Glomerular visceral epithelial cell (primary cell): ENCODE results near the gene CCDC78.

Source experiments
- DNase-seq: peaks from one replicate; pipeline ENCODE4 v3.0.0-alpha.2; 2016; ENCODE audit errors: extremely low spot score

The CCDC78 gene

DNA sequence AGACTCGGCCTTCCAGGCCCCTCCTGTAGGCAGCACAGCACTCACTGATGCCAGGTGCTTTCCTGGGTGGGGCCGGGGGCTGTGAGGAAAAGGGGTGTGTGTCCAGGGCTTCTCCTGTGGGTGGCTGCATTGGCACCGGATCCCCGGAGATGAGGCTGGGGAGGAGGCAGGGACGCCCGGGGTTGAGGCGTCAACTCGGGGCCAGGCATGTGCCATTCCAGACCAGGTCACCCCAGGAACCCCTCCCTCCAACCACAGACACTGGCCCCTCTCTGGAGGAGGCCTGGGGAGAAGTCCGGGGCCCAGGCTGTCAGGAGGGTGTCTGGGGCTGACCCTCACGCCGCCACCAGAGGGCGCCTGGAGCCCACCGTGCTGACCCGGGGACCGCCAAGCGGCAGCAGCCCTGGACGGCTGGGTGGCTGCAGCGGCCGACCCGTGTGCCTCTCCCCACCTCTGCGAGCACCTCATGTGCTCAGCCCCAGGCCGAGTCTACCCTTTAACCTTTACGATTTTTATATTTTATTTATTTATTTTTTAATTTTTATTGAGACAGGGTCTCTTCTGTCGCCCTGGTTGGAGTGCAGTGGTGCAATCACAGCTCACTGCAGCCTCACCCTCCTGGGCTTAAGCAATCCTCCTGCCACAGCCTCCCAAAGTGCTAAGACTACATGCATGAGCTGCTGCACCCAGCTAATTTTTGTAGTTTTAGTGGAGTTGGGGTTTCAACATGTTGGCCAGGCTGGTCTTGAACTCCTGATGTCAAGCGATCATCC lies 14.5 kb downstream of the CCDC78 start:
- DNase-seq: peak; percentile 75

DNA sequence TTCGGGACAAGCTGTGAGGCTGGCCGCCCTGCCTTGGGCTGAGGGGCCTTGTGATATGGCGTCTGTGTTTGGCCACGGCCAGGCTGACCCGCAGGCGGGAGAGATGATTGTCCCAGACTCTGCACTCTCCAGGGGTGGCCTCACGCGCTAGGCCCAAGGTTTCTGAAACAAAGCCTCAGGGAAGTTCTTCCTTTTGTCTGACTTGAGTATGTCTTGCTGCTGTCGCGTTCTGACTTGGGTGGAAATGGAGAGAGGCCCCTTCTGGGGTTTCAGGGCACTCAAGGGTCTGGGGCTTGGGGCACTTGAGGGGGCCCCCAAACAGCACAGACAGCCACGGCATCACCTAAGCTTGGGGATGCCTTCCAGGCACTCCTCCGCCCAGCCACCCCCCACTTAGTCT lies 15.2 kb downstream of the CCDC78 start:
- no peak for DNase-seq

DNA sequence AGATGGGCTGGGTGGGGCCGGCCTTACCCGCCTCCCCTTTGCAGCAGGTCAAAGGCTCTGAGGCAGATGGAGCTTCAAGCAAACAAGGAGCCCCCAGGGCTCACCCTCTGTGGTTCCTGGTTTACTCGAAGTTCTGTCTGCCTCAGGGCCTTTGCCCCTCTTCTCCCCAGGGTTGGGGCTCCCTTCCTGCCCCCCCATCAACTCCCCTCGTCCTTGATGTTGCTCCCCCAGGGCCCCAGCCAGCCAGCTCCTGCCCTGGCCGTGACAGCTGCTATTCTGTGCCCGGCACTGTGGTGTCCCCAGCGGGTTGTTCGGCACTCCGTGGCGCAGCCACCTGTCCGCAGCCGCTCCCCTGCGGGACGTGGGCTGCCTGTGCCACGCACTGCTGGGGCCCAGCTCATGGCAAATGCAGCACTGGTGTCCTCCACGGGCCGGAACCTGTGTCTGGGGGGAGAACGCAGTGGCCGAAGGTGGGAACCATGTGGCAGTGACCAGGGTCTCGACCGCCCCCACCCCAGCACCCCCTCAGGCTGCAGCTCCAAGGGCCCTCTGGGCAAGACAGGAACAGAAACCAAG lies 15.7 kb downstream of the CCDC78 start:
- DNase-seq: no peak

DNA sequence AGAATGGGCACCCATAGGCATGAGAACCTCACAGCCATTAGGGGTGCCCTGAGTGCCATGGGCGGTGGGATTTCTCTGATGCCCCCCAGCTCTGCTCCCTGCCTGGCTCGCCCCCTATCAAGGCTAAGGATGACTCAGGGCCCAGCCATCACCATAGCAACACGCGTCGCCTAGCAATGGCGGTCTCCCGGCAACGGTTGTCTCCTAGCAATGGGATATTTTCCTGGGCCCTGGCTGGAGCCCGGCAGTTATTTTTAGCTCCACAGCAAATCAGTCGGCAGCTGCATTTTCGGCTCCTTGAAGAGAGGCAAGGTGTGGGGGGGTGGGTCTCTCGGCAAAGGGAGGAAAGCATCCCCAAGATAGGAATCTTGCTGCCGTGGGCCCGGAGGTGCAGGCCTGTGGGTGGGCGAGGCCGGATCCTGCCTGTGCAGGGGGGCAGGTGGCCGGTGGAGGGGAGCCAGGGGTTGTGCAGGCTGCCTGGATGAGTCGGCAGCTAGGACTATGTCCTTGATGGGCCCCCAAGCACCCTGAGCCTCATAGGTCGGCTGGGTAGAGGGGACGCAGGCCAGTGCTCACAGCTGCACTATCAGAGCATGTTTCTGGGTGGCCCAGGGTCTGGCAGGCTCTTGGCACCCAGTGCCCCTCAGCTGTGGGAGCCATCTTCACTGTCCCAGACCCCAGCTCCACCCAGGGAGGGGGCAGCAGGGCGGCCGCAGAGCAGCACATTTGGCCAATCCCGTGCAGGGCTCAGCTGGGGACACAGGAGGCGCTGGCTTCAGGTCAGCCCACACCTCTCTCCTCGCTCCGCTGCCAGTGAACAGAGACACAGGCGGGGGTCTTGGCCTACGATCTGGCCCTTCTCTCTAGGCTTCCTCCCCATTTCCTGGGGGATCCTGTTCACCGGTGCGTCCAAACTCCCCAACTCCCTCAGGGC lies 16.4 kb downstream of the CCDC78 start:
- peak; percentile 70 for DNase-seq

DNA sequence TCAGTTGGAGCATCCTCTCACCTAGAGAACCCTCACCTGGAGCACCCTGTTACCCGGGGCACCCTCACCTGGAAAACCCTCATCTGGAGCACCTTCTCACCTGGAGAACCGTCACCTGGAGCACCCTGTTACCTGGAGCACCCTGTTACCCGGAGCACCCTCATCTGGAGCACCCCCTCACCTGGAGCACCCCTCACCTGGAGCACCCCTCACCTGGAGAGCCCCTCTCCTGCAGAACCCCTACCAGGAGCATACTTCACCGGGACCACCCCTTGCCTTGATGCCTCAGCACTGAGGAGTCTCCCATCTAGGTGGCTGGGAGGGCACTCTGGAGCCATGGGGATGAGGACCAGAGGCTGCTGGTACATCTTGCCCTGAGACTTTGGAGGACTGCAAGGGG lies 17.3 kb downstream of the CCDC78 start:
- no peak for DNase-seq

DNA sequence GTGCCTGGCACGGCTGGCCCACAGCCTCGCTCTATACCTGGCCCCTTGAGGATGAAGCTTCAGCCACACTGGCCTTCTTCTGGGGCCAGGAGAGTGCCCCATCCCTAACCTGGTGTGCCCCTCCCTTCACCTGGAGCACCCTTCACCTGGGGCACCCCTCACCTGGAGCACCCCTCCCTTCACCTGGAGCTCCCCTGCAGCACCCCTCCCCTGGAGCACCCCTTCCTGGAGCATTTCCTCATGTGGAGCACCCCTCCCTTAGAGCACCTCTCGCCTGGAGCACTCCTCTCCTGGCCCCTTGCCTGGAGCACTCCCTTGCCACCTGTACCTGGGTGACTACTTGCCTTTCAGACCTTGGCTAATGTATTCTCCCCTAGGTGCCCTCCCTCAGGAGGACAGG lies 18.2 kb downstream of the CCDC78 start:
- DNase-seq: no peak

DNA sequence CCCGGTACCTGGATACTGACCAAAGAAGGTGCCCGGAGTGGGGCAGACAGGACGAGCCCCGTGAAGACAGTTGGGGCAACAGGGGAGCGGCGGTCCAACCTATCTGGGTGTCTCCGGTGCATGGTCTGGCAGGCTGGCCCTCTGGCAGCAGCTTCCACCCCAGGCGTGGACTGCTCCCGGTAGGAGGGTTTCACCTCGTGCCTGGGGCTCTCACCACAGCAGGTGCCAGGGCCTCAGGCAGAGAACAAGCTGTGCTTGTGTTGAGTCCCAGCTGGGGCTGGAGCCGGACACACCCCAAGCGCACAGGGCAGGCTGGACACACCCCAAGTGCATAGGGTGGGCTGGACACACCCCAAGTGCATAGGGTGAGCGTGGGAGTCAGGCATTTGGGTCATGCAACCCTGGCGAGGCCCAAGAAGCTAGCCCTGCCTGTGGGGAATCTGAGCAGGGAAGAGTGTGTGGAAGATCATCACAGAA lies 19.1 kb downstream of the CCDC78 start:
- no peak for DNase-seq

DNA sequence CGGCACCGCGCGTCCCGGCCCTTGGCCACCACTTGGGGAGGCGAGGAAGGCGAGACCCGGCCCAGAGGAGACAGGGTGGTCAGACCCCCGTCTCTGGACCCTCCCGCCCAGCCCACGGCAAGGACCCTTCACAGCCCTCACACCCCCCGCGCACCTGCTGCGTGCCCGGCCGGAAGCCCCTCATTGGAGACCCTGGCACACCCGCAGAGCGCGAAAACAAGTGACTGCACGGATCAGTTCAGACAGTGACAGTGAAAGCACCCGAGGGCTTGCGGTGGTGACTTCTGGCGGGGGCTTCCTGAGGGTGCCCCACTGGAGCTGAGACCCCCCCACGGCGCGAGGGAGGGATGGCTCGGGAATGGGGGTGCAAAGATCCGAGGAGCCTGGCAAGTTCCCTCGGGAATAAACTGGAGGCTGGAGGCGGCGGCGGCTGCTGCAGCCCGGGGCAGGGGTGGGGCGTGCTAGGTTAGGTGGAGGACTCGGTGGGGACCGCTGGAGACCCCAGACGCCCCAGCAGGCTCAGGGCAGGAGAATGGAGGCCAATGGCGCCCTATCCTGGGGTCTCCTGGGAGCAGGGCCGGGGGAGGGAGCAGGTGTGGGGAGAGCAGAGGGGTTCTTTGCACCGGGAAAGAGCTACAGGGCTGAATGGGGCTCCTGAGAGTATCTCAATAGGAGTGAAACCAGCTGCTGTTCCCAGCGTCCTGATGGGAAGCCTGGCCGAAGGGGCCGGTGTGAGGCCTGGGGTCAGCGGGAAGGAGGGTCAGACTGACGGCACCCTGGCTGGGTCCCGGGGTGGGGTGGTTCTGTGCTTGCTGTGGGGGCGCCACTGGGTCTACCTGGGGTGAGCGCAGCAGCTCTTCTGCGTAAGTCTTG lies 19.8 kb downstream of the CCDC78 start:
- no peak for DNase-seq

DNA sequence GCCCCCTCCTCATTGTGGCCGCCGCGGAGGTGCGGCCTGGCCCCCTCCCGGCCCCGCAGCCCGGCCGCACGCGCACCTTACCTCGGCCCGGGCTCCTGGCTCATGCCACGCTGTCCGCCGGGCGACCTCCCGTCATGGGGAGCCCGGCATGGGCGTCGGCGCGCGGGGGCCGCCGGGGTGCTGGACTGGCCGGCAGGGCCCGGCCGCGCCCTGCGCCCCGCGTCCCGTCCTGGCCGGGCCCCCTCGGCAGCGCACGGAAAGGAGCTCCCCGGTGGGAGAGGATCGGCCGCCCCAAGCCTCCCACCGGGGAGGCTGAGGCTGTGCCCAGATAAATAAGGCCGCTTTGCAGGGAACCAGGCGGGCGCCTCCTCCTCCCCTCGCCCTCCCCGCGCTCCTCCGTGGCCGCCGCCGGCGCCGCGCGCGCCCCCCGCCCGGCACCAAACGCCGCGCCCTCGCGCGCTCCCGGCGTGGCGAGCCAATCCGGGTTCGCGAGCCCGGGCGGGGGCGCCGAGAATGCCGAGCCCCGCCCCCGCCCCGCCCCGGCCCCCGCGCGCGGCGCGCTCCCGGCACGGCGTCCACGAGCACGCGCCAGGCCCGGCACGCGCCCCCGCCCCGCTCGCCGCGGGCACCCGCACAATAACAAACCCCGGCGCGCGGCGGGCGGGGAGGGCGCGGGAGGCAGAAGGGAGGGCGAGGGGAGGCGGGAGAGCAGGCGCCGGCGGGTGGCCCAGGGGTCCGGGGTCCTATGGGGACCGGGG lies 20.6 kb downstream of the CCDC78 start, which contains the start of gene FBXL16:
FBXL16 (minus strand) TSS at position 371 of the 758 bp plus-strand sequence. CDS start 8,396 bp downstream, outside the sequence.
- DNase-seq: no peak

DNA sequence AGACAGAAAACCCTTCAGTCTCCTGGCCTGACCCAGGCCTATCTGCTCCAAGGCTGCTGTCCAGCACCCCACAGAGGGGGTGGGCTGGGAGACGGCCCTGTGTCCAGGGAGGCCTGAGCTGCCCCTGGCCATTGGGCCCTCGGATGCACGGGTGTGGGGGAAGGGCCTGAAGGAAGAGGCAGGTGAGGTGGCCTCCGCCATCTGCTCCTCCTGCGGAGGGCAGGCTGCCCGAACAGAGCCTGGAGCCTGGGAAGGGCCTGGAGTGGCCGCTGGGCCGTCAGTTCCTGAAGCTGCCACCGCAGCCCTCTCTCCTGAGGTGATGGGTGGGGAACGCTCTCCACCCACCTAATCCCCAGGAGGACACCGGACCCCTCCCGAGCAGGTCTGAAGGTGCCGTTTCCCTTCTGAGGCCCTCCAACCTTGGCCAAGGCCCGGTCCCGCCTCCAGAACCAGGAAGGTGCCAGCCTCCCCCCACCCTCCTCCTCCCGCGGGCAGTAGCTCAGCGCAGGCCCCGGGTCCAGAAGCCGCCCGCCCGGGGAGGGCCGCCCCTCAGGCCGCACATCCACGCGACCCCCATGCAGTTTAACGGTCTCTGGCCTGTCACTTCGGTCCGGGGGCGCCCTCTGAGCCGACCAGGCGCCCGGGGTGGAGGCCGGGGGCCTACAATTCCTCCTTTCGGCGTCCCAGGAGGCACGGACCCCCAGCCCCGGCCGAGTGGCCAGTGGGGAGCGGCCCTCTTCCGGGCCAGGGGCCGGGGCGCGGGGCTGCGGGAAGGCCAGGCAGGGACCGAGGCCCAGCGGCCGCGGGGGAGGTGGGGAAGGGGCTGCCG lies 21.5 kb downstream of the CCDC78 start:
- DNase-seq: no peak

DNA sequence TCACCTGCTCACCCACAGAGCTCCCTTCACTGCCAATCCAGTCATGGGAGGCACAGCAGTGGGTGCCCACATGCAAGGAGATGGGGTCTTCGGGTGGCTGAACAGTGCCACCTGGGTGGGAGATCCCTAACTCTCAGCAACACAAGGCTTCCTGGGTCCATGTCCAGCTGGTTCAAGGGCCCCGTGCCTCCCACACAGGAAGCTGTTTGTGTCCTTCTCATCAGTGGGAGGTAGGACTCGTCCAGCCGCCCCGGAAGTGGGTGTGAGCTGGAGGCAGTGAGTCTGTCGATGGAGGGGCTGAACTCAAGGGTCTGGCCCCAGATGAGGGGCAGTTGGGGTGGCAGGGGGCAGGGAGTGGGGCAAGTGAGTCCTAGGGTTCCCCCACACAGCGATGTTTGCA lies 22.2 kb downstream of the CCDC78 start:
- no peak for DNase-seq

DNA sequence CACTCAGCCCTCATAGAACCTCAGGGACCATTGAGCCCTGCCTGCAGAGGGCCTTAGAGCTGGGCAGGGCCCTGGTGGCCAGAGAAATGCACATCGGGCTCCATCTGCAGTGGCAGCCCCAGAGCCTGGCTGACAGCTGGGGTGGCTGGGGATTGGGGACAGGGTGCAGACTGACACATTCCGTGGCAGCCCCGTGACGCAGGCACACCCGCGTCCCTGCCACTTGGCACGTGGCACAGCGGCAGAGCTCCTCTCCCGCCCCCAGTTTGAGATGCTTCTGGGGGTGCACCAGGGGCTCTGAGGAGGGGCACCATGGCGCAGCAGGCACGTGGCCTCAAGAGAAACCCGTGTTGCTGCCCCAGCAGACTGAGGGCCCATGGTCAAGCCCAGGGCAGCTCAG lies 22.8 kb downstream of the CCDC78 start:
- DNase-seq: no peak

DNA sequence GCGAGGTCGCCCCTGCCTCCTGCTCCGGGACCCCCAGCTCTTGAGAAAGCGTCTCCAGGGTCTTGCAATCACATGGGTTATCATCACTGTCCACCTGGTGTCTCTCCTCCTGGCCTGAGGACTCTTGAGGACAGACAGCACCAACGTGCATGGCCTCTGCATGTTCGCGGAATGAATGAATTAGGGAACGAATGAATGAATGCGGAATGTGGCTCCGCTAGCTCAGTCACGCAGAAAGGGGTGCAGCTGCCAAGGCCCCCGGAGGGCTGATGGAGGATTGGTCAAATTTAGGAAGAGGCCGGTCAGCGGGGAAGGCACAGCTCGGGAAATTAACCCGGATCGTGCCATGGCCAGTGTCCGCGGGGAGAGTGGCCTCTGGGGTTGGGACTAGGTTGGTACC lies 23.9 kb downstream of the CCDC78 start:
- no peak for DNase-seq

DNA sequence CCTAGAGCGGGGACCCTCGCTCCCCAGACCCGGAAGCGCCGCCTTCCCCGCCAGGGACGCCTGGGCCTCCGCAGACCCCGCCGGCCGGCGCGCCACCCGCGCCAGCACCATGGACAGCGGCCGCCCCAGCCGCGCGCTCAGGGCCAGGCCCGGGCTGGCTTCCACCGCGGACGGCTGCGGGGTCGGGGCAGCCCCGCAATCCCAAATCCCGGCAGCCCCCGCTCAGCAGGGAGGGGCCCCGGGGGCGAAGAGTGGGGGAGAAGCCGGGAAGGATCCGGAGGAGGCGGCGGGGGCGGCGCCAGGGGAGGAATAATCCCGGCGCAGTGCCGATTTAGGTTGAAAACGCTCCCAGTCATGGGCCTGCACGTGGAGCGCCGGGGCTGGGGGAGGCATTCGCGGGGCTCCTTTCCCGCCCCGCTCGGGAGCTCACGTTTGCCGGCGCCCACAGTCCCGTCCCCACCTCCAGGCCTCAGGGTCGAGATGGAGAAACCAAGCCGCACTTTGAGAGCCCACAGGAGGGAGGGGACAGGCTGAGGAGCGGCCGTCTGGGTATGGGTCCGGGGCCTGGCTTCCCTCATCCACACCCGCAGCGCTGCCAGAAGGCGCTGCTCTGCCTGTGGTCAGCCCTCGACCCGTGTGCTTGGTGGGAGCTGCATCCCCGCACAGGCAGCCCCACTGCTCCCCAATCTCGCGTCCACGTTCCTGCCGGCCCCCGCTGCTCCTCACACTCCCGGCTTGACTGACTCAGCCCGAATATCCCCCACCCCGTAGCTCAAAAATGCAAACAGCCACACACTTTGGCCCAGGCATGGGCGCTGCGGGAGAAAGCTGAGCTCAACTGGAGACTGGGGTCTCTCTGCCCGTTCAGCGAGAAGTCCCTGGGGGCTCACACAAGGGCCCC lies 25.3 kb downstream of the CCDC78 start:
- DNase-seq: no peak

DNA sequence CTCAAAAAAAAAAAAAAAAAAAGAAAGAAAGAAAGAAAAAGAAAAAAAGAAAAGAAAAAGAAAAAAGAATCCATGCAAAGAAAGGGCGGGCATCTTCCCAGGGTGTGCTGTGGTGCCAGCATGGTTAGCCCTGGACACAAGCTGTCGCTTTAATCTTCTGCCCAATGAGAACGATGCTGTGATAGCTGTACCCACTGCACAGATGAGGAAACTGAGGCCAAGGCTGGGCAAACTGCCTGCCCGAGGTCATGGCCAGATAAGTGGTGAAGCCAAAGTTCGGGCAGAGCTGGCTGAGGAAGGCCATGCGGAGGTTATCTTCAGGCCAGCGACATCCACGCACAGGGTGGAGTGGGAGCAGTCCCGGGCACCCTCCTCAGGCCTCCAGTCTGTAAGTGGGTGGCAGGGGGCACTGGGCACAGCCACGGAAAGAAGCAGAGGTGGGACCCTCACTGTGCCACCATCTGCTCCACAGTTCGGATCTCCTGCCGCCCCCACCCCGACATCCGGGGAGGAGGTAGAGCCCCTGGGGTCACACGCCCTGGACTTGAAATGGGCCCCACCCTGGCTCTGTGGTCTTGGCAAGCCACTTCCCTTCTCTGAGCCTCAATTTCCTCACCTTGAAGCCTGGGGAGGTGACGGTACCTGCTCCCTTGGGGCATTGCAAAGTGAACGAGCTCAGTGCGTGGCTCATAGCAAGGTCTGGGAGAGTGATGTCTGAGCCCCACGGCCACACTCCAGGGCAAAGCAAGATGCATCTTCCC lies 27.2 kb downstream of the CCDC78 start:
- no peak for DNase-seq

DNA sequence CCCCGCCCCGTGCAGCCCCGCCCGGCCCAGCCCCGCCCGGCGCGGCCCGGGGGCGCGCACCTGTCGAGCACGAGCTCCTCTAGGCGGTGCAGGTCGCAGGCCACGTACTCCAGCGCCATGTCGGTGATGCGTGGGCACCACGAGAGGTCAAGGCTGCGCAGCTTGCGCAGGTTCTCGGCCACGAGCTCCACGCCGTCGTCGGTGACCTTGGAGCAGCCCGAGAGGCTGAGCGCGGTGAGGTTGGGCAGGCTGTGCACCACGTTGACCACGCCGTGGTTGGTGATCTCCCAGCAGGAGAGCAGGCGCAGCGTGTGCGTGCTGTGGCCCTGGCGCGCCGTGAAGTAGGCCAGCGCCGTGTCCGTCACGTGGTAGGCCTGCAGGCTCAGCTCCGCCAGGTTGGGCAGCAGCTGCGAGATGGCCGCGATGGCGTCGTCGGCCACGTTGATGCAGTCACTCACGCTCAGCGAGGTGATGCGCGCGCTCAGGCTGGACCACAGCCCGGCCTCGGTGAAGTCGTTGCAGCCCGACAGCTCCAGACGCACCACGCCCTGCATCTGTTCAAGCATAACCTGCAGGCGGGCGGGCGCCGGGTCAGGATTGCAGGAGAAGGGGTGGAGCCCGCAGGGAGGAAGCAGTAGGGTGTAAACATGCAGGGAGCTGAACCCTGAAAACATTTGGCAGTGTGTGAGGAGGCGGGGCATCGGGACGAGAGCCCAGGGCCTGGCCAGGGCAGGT lies 30.7 kb downstream of the CCDC78 start:
- peak; percentile 42 for DNase-seq

DNA sequence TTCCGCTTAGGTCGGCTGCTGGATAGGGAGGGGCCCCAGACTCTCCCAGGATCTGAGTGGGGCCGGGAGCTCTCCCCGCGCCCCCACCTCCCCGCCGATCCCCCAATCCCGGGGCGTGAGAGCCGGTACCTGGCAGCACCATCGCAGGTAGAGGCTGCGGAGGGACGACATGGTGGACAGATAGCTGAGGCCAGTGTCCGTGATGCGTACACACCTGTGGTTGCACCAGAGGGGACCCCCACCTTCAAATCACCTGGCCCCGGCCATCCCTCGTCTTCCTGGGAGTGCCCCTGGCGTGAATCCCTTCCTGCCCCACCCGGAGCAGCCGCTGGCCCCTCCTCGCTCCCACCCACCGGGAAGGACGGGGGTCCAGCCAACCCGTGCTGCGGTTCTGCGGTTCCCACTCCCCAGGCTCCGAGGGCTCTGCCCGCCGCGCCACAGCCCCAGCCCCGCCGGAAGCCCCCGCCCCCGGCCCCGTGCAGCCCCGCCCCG lies 31.3 kb downstream of the CCDC78 start:
- no peak for DNase-seq
